Measurements from ENCODE around the gene SEC14L5. TPM values are rescaled to one million over a fixed set of nuclear protein-coding genes. Genes with fewer than 3 reads are reported as not detected.

The SEC14L5 gene
- total and polyA plus RNA-seq, 10 of the 15 experiments (the other 5 are each of a cell fraction or from before 2014, with no cell fraction given) = 0.01 TPM; not detected in 9

- no peak for FAIRE-seq
- no peak for DNase-seq (ENCODE audit: low read depth, low spot score)
- SMC1A ChIA-PET (ENCODE audit: uncharacterized antibody, unreplicated experiment) = no interaction called here
- H3K4me3 ChIP-seq = no peak overlapping the region
- POLR2A ChIA-PET = no interaction called here
- no peaks in the 10 kb centered on the region; the same call in 1 of the 2 replicates for H4K20me1 ChIP-seq (ENCODE audit: control insufficient read depth, insufficient read depth)
- WGBS (ENCODE audit: insufficient coverage, insufficient replicate concordance, low lambda C conversion rate, missing lambda C conversion rate) = 26% methylated on average over 7 of the region's 7 CpGs
- no peak overlapping the region for H3K4me2 ChIP-seq (ENCODE audit: control insufficient read depth, insufficient read depth)
- H3K9ac ChIP-seq (ENCODE audit: control insufficient read depth, insufficient read depth, low read length) = no peak overlapping the region
- ATAC-seq = no peak
- in situ Hi-C loops (cut with MboI) (no loop called here), intact Hi-C loops (cut with micrococcal nuclease; ENCODE audit: unreplicated experiment) (no loop called here)
- H3K79me2 ChIP-seq (ENCODE audit: control insufficient read depth, insufficient read depth, low read length) = no peaks in the 10 kb centered on the region
- H3K9me3 ChIP-seq (replicated peaks; ENCODE audit: control insufficient read depth, insufficient read depth, low read length) = no peaks in the 10 kb centered on the region
- H3K36me3 ChIP-seq (ENCODE audit: control insufficient read depth in 2 of 2, insufficient read depth in 2 of 2, low read length in 1 of 2) = no peaks in the 10 kb centered on the region
- H2AFZ ChIP-seq (ENCODE audit: control insufficient read depth, low read depth, low read length) = no peak overlapping the region
- TF ChIP-seq ZNF217 (IDR thresholded peaks at IDR 0.05) (no peak), IRF3 (IDR thresholded peaks at IDR 0.05) (no peak), CTCF (IDR thresholded peaks at IDR 0.05 in 2 of 3, conservative IDR thresholded peaks at IDR 0.05 in 1 of 3; ENCODE audit: control insufficient read depth in 2 of 3, extremely low read depth in 1 of 3, insufficient read depth in 1 of 3, low read depth in 3 of 3, low read length in 3 of 3) (no peak), JUND (IDR thresholded peaks at IDR 0.05; ENCODE audit: low read depth, low read length) (no peak), ATF2 (IDR thresholded peaks at IDR 0.05; ENCODE audit: low read length) (no peak), ATF7 (IDR thresholded peaks at IDR 0.05; ENCODE audit: low read depth) (no peak), ZNF207 (IDR thresholded peaks at IDR 0.05; ENCODE audit: borderline replicate concordance) (no peak), SREBF2 (IDR thresholded peaks at IDR 0.05; ENCODE audit: low read length) (no peak), TCF12 (IDR thresholded peaks at IDR 0.05; ENCODE audit: low read depth, low read length) (no peak), KAT2A (conservative IDR thresholded peaks at IDR 0.05; ENCODE audit: control insufficient read depth, low read depth, low read length) (no peak), NBN (IDR thresholded peaks at IDR 0.05) (no peak), PRDM15 (CRISPR knock-in tag; IDR thresholded peaks at IDR 0.05) (no peak), MTA2 (IDR thresholded peaks at IDR 0.05; ENCODE audit: low read depth) (no peak), KLF5 (IDR thresholded peaks at IDR 0.05; ENCODE audit: partially characterized antibody) (no peak), TCF3 (IDR thresholded peaks at IDR 0.05; ENCODE audit: borderline replicate concordance, insufficient read depth, low read depth, low read length) (no peak), SMAD1 (IDR thresholded peaks at IDR 0.05; ENCODE audit: low read depth, partially characterized antibody) (no peak), NRF1 (conservative IDR thresholded peaks at IDR 0.05; ENCODE audit: low read depth, low read length) (no peak)
- BruUV-seq (replicated peaks) = no TSS peak
- H3K27ac ChIP-seq (ENCODE audit: control insufficient read depth, insufficient read depth) = no peak overlapping the region
- no peaks in the 10 kb centered on the region for H3K4me1 ChIP-seq (ENCODE audit: control insufficient read depth, insufficient read depth, low read length)
- H3K27me3 ChIP-seq (replicated peaks in 1 of 2; ENCODE audit: control insufficient read depth in 2 of 2, insufficient read depth in 2 of 2, low read length in 1 of 2) = peaks cover 0 to 12% of the 10 kb centered on the region in 2 experiments; a peak in 3 of 4 replicates
- CTCF ChIA-PET = no interaction called here
- RAD21 ChIA-PET (ENCODE audit: unreplicated experiment) = no interaction called here
These were observed 17.4 kb upstream of the SEC14L5 start for GRCh38 chr16:4940719-4941118.

All from GM12878 (cell line).